Nephron (organoid): ENCODE results near the gene PPFIBP2.

ENCODE experiments used
- H3K27ac Mint-ChIP-seq, 3 experiments: 2 replicates each; pipeline ENCODE4 v1.8.0; 2020; ENCODE audit warnings: mixed read lengths in 3 of 3, mild to moderate bottlenecking in 2 of 3, moderate library complexity in 1 of 3
- H3K27me3 Mint-ChIP-seq: 2 replicates; pipeline ENCODE4 v1.8.0; 2021; ENCODE audit warnings: low read depth, mild to moderate bottlenecking, moderate library complexity, mixed read lengths
- H3K36me3 Mint-ChIP-seq: 2 replicates; pipeline ENCODE4 v1.8.0; 2020; ENCODE audit warnings: low read depth, mixed read lengths
- H3K4me1 Mint-ChIP-seq: 2 replicates; pipeline ENCODE4 v1.8.0; 2020; ENCODE audit warnings: mixed read lengths
- H3K4me3 Mint-ChIP-seq, 3 experiments: 2 replicates each; pipeline ENCODE4 v1.8.0; 2020; ENCODE audit warnings: mild to moderate bottlenecking in 3 of 3, mixed read lengths in 3 of 3, moderate library complexity in 2 of 3
- H3K9me3 Mint-ChIP-seq: 2 replicates; pipeline ENCODE4 v1.8.0; 2020; ENCODE audit warnings: mixed read lengths
- CTCF ChIP-seq, 3 experiments: fragments of 200-600 bp; sonication (generic); IDR thresholded peaks; one replicate each; pipeline ENCODE4 v1.5.0; 2021; ENCODE audit warnings: antibody characterized with exemption in 3 of 3; ENCODE audit not compliant: unreplicated experiment in 3 of 3

PPFIBP2 gene

GRCh38 chr11:7570241-7570640 lies 56.4 kb downstream of the PPFIBP2 start:
- Mint-ChIP-seq H3K27me3 (peaks cover 11% of the 10 kb centered on the region), H3K9me3 (no peaks in the 10 kb centered on the region), H3K27ac (peak overlapping the region in 2 of 3 experiments; percentile 35 to 57), H3K4me3 (no peak overlapping the region), H3K36me3 (peaks cover 3% of the 10 kb centered on the region), H3K4me1 (peaks cover 44% of the 10 kb centered on the region)
- TF ChIP-seq CTCF (IDR thresholded peaks at IDR 0.05; ENCODE audit: unreplicated experiment in 3 of 3): no peak

GRCh38 chr11:7570938-7571521 lies 57.2 kb downstream of the PPFIBP2 start:
- Mint-ChIP-seq H3K9me3 (no peaks in the 10 kb centered on the region), H3K27me3 (peaks cover 11% of the 10 kb centered on the region), H3K4me3 (no peak overlapping the region), H3K4me1 (peaks cover 52% of the 10 kb centered on the region), H3K27ac (peak overlapping the region; percentile 76 to 98 (median 97)), H3K36me3 (peaks cover 3% of the 10 kb centered on the region)
- no peak for TF ChIP-seq CTCF (IDR thresholded peaks at IDR 0.05; ENCODE audit: unreplicated experiment in 3 of 3)

- Mint-ChIP-seq H3K36me3 (peaks cover 3% of the 10 kb centered on the region), H3K4me1 (peaks cover 57% of the 10 kb centered on the region), H3K27ac (peak overlapping the region; percentile 76 to 98 (median 97)), H3K9me3 (no peaks in the 10 kb centered on the region), H3K27me3 (peaks cover 11% of the 10 kb centered on the region), H3K4me3 (no peak overlapping the region)
- TF ChIP-seq CTCF (IDR thresholded peaks at IDR 0.05; ENCODE audit: unreplicated experiment in 3 of 3): peak; percentile 96 to 97 (median 97)
Measured at GRCh38 chr11:7571640-7572000, 57.8 kb downstream of the PPFIBP2 start.

GRCh38 chr11:7572001-7572712 lies 58.4 kb downstream of the PPFIBP2 start:
- H3K9me3 Mint-ChIP-seq: no peaks in the 10 kb centered on the region
- H3K27ac Mint-ChIP-seq: peak overlapping the region; percentile 76 to 98 (median 97)
- peaks cover 62% of the 10 kb centered on the region for H3K4me1 Mint-ChIP-seq
- H3K4me3 Mint-ChIP-seq: no peak overlapping the region
- H3K36me3 Mint-ChIP-seq: peaks cover 3% of the 10 kb centered on the region
- H3K27me3 Mint-ChIP-seq: peaks cover 11% of the 10 kb centered on the region
- no peak for TF ChIP-seq CTCF (IDR thresholded peaks at IDR 0.05; ENCODE audit: unreplicated experiment in 3 of 3)

GRCh38 chr11:7573193-7573557 lies 59.4 kb downstream of the PPFIBP2 start:
- Mint-ChIP-seq H3K27me3 (peaks cover 11% of the 10 kb centered on the region), H3K9me3 (no peaks in the 10 kb centered on the region), H3K4me3 (no peak overlapping the region), H3K36me3 (peaks cover 1% of the 10 kb centered on the region), H3K4me1 (peaks cover 66% of the 10 kb centered on the region), H3K27ac (peak overlapping the region; percentile 89 to 98 (median 97))
- TF ChIP-seq CTCF (IDR thresholded peaks at IDR 0.05; ENCODE audit: unreplicated experiment in 3 of 3): no peak
